ENCODE data around the gene IL1RAPL1.

Gene IL1RAPL1

DNA sequence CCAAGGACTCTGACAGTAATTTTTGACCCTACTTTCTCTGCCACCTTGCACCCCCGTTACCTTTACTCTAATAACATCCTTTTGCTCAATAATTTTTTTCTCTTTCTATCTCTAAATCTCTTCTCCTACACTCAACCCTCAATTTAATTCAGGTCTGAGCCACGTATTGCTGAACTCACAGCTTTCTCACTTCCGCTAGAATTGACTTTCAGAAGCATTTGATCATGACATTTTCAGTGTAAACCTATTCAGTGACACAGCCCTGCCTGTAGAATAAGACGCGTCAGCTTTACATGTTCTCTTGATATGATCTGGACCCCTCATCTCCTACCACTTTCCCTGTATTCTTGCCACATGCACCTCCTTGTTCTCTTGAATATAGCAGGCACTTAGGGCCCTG lies 1188.6 kb downstream of the IL1RAPL1 start:
- no peak for DNase-seq (ENCODE audit: low read depth in 2 of 2)

DNA sequence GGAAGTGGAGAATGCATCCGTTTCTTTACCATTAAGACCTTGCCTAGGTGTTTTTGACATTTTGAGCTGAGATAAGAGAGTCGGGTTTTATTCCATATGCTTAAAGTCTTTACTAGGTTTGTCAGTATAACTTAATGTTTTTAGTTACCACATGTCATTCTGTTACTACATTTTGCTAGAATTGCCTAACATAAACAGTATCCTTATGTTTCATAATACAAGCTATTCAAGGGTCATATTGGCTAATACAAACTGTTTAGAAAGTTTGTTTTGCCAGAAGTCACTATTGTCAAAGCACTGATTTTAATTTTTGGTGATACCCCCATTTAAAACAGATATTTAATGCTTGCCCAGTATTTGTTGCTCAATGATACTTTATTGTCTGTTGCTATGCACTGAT lies 1200.4 kb downstream of the IL1RAPL1 start:
- no peak for DNase-seq (ENCODE audit: low read depth in 2 of 2)

- DNase-seq (ENCODE audit: low read depth in 2 of 2) = no peak
Measured at GRCh38 chrX:29788991-29789699, 1201.9 kb downstream of the IL1RAPL1 start.

DNA sequence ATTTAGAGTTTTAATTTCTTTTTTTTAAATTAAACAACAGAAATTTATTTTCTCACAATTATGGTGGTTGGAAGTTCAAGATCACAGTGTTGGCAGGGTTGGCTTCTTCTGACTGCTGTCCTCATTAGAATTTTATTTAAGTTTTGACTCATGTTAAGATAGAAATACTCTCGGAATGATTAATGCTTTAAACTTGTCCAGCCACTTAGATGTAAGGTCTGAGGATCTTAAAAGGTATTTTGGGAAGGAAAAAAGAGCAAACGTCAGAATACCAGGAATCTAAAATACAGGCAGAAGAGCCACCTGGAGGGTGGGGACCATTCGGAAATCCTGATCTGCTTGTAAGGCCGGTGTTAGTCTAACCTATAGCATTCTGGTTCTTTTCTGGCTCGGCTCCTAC lies 1205.1 kb downstream of the IL1RAPL1 start:
- DNase-seq (ENCODE audit: low read depth in 2 of 2) = no peak

DNA sequence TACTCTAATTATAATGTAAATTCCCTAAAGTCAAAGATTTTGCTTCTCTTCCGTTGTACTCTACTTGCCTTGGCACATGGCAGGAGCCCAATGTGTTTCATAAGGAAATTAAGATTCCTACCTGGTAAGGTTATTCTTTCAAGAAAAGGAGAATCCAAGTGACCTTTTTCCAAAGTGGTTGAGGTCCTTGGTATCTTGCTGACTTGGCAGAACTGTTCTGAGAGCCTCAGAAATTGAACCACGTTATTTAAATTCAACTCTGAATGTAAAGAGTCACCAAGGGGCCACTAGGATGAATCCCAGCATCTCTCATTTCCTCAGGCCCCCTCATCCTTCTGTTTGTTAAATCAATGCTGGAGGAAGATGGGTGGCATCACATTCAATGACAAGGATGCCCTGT lies 1209.9 kb downstream of the IL1RAPL1 start:
- DNase-seq (ENCODE audit: low read depth in 2 of 2) = no peak

- no peak for DNase-seq (ENCODE audit: low read depth in 2 of 2)
Measured at GRCh38 chrX:29798469-29798868, 1211.2 kb downstream of the IL1RAPL1 start.

DNA sequence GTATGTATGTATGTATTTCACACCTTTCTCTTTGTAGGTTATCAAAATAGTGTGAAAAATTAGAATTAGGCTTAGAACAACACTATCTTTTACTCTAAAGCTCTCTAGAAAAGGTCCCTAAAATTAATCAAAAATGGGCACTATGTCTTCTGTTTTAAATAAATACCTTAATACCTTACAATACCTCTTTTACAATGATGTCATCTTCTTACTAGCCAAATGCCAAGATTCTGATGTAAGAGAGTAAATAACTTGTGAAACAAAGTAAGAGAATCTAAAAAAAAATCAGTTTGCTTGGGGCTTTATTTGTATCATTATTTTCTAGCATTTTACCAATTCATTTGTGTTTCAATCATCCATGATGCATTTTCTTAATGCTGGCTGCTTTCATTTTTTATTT lies 1225.9 kb downstream of the IL1RAPL1 start:
- no peak for DNase-seq (ENCODE audit: low read depth in 2 of 2)

- DNase-seq (ENCODE audit: low read depth in 2 of 2) = no peak
Measured at GRCh38 chrX:29824176-29824906, 1237.1 kb downstream of the IL1RAPL1 start.

DNA sequence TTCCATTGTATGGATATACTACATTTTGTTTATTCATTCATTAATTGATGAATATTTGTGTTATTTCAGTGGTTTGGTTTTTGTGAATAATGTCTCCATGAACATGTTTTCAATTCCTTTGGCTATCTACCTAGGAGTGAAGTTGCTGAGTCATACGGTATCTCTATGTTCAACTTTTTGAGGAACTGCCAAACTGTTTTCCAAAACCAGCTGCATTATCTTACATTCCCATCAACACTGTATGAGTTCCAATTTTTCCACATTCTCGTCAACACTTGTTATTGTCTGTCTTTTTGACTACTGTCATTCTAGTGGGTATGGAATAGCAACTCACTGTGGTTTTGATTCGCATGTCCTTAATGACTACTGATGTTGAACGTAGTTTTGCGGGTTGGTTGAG lies 1239.5 kb downstream of the IL1RAPL1 start:
- no peak for DNase-seq (ENCODE audit: low read depth in 2 of 2)

- DNase-seq (ENCODE audit: low read depth in 2 of 2) = no peak
Measured at GRCh38 chrX:29834311-29834710, 1247.1 kb downstream of the IL1RAPL1 start.

- DNase-seq (ENCODE audit: low read depth in 2 of 2) = no peak
Measured at GRCh38 chrX:29834764-29835163, 1247.5 kb downstream of the IL1RAPL1 start.

DNA sequence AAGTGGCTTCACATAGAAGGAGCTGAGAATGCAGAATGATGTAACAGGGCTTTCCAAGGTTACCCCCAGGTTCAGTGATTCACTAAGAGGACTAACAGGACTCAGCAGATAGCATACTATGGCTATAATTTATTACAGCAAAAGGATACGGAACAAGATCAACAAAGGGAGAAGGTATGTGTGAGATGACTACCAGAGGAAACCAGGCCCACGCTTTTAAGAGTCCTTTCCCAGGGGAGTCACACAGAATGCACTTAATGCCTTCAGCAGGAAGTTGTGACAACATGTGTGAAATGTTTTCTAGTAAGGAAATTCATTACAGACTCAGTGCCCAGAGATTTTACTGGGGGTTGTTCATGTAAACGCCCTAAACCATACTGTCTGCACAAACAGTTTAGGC lies 1254.5 kb downstream of the IL1RAPL1 start:
- no peak for DNase-seq (ENCODE audit: low read depth in 2 of 2)

DNA sequence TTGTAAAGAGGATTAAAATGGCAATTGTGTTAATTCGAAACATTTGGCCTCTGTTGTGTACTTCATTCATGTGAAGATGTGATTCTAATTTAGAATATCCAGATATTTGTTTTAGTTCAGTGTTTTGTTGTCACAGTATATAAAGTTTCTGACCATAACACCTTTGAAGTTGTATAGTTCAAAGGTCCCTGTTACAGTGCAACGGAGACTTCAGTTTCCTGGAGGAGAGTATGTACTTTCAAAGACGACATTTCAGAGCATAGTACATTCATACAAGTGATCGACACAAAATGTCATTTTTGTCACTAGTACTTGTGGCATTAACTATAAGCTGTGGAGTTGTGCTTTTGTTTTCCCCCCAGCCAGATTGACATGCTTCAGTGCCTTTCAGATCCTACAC lies 1255.3 kb downstream of the IL1RAPL1 start:
- DNase-seq (ENCODE audit: low read depth in 2 of 2) = no peak

GRCh38 chrX:29851857-29852605 lies 1264.8 kb downstream of the IL1RAPL1 start:
- no peak for DNase-seq (ENCODE audit: low read depth in 2 of 2)

GRCh38 chrX:29852767-29853166 lies 1265.5 kb downstream of the IL1RAPL1 start:
- no peak for DNase-seq (ENCODE audit: low read depth in 2 of 2)

GRCh38 chrX:29858714-29859113 lies 1271.5 kb downstream of the IL1RAPL1 start:
- DNase-seq (ENCODE audit: low read depth in 2 of 2) = no peak

DNA sequence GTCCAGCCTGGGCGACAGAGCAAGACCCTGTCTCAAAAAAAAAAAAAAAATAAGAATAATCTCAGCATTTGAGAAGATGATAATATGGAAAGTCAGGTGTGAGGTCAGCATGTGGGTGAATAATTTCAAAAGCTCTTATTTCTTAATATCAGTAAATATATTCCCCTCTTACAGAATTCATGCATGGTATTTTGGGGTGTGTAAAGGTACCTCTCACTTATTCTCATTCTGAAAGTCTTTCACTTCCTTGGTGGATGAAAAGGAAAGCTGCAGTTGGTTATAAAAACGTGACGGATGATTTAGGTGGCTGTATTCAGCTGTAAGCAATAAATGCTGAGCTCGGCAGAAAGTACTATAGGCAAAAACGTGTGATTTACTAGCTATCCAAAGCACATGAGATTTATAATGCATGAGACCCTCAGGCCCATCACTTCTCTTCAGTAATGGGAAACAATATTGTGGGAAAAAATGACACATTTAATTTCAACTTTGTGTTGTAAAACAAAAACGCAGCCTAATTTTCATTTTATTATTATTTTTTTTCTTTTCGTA lies 1275.0 kb downstream of the IL1RAPL1 start:
- no peak for DNase-seq (ENCODE audit: low read depth in 2 of 2)

- DNase-seq (ENCODE audit: low read depth in 2 of 2) = no peak
Measured at GRCh38 chrX:29867971-29868370, 1280.7 kb downstream of the IL1RAPL1 start.

DNA sequence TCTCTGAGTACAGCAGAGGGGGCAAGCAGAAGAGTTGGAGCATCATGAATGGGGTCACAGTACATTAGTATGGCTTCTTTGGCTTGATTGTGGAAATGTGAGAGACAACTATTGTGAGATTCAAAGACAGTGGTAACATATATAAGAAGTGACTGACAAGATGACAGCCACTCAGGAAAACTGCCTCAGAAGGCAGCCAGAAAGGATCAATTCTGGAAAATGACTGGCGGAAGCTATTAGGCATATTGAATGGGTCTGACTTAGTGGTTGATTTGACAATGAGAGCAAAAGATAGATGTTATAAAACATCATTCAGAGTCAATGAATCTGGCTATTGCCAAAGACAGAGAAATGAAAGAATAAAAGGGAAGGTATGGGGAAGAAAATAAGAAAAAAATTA lies 1282.6 kb downstream of the IL1RAPL1 start:
- no peak for DNase-seq (ENCODE audit: low read depth in 2 of 2)

DNA sequence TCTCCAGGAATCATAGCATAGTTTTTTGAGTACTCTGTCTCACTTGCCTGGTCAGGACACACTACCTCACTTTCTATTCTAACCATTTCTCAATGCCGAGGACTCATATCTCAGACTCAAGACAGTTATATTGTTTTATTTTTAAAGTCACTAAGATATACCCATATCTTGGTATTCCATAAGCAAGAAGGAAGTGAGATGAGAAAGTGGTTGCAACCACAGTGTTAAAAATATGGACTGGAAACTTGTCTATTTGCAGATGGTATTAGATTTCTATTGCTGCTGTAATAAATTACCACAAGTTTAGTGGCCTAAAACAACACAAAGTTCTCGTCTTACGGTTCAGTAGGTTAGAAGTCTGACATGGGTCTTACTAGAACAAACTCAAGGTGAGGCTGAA lies 1283.4 kb downstream of the IL1RAPL1 start:
- no peak for DNase-seq (ENCODE audit: low read depth in 2 of 2)

GRCh38 chrX:29872831-29873230 lies 1285.6 kb downstream of the IL1RAPL1 start:
- DNase-seq (ENCODE audit: low read depth in 2 of 2) = no peak

GRCh38 chrX:29876733-29877132 lies 1289.5 kb downstream of the IL1RAPL1 start:
- no peak for DNase-seq (ENCODE audit: low read depth in 2 of 2)
